ENCODE measurements around the gene ADAMTS6.

Gene ADAMTS6

DNA sequence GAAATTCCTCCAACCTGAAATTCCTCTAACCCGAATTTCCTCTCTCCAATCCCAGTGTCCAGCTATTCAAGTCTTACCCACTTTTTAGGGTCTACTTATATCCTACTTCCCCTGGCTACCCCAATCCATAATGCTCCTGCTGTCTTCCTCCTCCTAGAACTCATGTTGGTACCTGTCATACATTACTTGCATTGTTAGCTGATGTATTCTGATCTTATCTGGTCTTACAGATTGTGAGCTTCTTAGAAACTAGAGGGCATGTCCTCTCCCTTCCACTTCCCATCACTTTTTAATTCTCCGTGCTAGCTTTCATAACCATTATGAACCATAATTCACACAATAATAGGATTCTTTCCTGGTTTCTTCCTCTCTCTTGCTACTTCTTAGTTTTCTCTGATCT is 376.9 kb downstream of the ADAMTS6 start:
- DNase-seq (ENCODE audit: low read depth in 2 of 2), result no peak

DNA sequence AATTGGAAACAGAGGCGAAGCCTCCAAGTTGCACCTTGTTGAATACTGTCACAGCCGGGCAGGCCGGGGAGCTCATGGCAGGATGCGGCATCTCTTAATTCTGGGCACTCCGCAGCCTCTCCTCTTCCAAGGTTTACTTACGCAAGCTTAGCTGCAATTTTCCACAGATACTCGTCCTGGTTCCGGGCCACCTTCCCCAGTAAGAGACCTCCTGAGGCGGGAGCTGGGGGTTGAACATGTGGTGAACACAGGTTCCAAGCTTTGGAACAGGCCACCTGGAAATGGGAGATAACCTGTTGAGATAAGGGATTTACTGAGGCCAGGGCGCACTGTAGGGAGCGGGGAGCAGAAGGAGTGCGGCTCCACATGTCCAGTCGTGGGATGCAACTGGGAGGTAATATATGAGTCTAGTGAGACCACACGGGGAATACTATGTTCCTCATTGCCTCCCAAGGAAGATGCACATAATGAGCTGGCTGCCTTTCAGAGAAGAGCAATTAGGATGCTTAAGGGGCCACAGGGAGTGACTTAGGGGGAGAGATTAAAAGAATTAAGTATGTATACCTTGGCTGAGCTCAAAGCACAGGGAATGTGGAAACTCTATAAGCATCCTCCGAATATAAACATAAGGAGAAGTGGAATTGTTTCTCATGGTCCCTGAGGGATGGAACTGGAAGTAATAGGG is 377.8 kb downstream of the ADAMTS6 start:
- no peak for DNase-seq (ENCODE audit: low read depth in 2 of 2)

DNA sequence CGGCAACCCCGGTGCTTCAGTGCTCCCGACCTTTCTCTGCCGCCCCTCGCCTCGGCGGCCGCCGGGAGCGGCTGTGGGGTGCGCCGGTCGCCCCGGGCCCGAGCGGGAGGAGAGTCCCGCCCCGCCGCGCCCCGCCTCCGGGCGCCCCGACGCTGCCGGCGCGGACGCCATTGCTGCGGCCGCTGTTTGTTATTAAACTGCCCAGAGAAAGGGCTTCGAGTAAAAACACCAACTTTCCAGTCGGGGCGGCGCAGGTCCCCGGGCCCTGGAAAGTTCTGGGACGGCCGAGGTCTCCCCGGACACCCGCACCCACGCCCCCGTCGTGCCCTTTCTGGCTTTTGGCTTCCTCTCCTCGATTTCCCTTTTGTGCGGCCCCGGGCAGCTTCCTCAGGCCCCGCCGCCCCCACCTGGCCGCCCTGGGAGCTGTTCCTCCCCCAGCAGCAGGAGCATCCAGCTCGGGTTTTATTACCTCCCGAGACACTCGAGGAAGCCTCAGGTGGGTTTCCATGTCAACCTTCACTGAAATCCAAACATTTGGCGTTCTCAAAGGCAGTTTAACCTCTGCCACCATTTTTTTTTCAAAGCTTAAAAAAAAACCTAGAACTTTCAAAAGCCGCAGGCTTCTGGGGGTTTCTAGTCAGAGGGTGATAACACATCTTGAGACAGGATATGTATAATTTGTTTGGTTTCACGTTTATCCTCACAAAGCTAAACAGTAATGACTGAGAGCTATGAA is 378.6 kb downstream of the ADAMTS6 start:
- DNase-seq (ENCODE audit: low read depth in 2 of 2), result peak in 1 of 2 donors; percentile 22

DNA sequence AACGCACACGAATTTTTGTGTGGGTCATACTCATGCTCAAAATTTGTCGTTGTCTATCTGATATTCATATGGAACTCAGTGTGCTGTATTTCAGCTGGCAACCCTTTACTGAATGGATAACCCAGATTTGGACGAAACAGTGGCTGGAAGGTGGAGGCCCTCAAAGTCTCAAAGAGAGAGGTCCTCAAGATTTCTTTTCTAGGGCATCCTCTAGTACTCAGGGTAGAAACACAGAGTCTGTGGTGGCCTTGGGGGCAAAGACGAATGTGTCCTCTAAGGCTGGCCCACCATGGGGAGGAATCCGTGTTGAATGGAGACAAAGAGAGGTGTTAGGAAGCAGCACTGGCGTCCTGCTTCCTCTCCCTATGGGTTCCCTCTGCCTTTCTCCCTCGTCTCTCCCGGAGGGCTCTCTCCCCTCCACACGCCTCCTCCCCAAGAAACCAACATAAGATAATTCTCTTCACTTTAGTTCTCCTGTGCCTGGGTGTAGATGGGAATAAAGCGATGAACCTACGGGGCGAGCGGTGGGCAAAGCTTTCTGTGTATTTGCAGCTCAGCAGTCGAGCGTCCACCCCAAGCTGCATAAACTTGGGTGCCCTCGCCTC is 379.2 kb downstream of the ADAMTS6 start:
- no peak for DNase-seq (ENCODE audit: low read depth in 2 of 2)

DNA sequence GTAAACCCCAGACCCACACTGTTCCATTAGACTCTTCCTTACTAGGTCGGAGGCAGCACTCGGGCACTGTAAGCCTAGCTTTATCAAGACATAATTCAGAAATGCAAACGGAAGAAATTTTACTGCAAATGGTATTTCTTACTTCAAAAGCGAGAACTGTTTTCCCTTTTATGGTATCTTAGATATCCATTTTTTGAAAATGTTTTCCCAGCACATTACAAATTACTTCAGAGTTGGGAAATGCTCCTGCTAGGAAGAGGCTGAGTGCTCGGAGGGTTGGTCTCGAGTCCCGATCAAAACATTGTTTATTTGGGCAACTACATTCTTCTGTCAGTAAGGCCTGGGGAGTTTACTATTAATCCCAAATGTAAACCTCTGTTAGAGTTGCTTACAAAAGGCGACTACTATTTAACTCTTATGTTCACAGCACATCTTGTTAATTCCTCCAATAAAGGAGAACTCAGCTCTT is 380.1 kb downstream of the ADAMTS6 start:
- DNase-seq (ENCODE audit: low read depth in 2 of 2), result no peak

- no peak for DNase-seq (ENCODE audit: low read depth in 2 of 2)
Measured at GRCh38 chr5:65100911-65101631, 380.6 kb downstream of the ADAMTS6 start.
